SU-DHL-6 (cell line): Measurements from ENCODE around the gene RPP14.

ENCODE experiments used
- EZH2phosphoT487 ChIP-seq: fragments of 200-600 bp; sonication (generic), shearing (Covaris generic); conservative IDR thresholded peaks from 2 replicates; pipeline ENCODE4 v1.6.1; 2018; ENCODE audit warnings: mild to moderate bottlenecking, antibody characterized with exemption, low read length, moderate library complexity, mixed read lengths
- TF ChIP-seq, protein P1 (sequence below): fragments of 200-600 bp; sonication (generic); IDR thresholded peaks from one replicate; pipeline ENCODE4 v1.5.1; 2017; ENCODE audit warnings: antibody characterized with exemption, mild to moderate bottlenecking, low read length, moderate library complexity; ENCODE audit not compliant: insufficient read depth, poor library complexity, severe bottlenecking

DNA sequence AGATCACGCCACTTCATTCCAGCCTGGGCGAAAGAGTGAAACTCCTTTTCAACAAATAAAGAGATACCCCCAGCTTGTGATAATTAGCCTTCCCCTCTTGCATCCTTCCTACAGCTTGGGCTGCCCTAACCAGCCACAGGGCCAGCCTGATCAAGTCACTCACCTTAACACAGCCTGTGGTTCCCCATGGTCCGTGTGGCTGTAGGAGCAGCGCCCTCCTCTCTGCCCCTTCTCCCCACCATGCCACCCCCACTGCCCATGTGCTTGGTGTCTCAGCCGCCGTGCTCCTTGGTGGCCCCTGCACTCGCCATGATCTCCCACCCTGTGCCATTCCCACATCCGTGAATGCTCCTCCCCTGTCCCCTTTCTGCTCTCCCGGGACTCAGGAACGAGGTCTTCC is 13.2 kb upstream of the RPP14 start:
- TF ChIP-seq, protein P1, sequence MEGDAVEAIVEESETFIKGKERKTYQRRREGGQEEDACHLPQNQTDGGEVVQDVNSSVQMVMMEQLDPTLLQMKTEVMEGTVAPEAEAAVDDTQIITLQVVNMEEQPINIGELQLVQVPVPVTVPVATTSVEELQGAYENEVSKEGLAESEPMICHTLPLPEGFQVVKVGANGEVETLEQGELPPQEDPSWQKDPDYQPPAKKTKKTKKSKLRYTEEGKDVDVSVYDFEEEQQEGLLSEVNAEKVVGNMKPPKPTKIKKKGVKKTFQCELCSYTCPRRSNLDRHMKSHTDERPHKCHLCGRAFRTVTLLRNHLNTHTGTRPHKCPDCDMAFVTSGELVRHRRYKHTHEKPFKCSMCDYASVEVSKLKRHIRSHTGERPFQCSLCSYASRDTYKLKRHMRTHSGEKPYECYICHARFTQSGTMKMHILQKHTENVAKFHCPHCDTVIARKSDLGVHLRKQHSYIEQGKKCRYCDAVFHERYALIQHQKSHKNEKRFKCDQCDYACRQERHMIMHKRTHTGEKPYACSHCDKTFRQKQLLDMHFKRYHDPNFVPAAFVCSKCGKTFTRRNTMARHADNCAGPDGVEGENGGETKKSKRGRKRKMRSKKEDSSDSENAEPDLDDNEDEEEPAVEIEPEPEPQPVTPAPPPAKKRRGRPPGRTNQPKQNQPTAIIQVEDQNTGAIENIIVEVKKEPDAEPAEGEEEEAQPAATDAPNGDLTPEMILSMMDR, result no peak
- TF ChIP-seq EZH2phosphoT487, result no peak
